ENCODE data around the gene ABLIM1.
A peak's percentile ranks its signal among the peaks of the same experiment; 100 is the strongest.

ABLIM1 gene

DNA sequence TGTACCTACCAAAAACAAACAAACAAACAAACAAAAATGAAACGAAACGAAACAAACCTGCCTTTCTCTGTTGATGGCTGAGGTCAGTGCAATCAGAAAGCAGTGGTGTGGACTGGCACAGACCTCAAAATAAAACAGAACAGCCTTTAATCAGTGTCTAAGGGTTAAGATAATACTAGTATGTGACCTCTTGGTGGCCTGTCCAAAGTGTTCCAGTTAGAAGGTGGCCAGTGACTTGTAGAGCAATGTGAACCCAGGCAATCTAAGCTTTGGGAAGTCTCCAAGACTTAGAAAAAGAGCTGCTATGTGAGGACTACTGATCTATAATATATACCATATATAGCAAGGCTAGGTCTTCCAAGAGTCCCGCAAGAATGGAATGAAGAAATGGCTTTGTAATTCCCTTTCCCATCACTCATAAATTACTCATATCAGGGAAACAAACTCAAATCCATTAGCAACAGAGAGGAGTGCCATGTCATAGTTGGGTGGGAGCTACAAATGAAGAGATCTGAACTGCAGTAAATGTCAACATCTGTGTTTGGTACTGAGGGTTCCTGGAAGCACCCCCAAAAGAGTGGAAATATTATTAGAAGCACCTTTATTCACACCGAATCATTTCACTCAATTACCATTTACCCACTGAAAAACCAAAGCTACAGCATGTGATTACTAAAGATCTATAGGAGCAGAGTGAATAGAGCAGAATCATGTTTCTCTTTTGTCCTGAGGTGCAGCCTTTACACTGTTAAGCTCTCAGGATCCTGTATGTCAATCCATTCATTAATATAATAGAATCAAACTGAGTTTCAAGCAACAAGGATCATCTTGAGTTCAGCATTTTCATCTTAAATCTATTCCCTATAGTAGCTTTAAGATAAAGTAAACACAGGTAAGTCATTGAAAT lies 28.0 kb downstream of the ABLIM1 start:
- TF ChIP-seq, protein P1, sequence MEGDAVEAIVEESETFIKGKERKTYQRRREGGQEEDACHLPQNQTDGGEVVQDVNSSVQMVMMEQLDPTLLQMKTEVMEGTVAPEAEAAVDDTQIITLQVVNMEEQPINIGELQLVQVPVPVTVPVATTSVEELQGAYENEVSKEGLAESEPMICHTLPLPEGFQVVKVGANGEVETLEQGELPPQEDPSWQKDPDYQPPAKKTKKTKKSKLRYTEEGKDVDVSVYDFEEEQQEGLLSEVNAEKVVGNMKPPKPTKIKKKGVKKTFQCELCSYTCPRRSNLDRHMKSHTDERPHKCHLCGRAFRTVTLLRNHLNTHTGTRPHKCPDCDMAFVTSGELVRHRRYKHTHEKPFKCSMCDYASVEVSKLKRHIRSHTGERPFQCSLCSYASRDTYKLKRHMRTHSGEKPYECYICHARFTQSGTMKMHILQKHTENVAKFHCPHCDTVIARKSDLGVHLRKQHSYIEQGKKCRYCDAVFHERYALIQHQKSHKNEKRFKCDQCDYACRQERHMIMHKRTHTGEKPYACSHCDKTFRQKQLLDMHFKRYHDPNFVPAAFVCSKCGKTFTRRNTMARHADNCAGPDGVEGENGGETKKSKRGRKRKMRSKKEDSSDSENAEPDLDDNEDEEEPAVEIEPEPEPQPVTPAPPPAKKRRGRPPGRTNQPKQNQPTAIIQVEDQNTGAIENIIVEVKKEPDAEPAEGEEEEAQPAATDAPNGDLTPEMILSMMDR (conservative IDR thresholded peaks at IDR 0.05), result no peak
- no peak for TF ChIP-seq ZFX (IDR thresholded peaks at IDR 0.05)
- no peak overlapping the region for H3K27ac ChIP-seq

GRCh38 chr10:114629083-114629823 lies 28.8 kb downstream of the ABLIM1 start:
- TF ChIP-seq, protein P1 (conservative IDR thresholded peaks at IDR 0.05), result no peak
- no peak for TF ChIP-seq ZFX (IDR thresholded peaks at IDR 0.05)
- no peak overlapping the region for H3K27ac ChIP-seq

DNA sequence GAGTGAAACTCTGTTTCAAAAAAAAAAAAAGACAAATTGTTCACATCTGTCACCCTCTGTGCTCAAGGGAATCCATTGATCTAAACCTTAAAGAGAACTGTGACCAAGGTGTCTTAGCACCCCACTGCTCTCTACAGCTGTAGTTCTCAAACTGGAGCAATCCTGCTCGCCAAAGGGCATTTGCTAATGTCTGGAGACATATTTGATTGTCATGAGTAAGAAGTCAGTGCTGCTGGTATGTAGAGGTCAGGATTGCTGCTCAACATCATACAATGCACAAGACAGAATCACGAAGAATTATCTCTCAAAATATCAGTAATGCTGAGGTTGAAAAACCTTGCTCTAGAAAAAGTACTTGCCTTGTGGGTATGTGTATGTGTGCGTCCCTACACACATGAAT lies 30.0 kb downstream of the ABLIM1 start:
- TF ChIP-seq, protein P1 (conservative IDR thresholded peaks at IDR 0.05), result no peak
- no peak for TF ChIP-seq ZFX (IDR thresholded peaks at IDR 0.05)
- no peak overlapping the region for H3K27ac ChIP-seq

- no peak for TF ChIP-seq ZFX (IDR thresholded peaks at IDR 0.05)
- TF ChIP-seq, protein P1 (conservative IDR thresholded peaks at IDR 0.05), result no peak
- no peak overlapping the region for H3K27ac ChIP-seq
These were observed 31.2 kb downstream of the ABLIM1 start for GRCh38 chr10:114626841-114627240.

- no peak overlapping the region for H3K27ac ChIP-seq
These were observed 32.9 kb downstream of the ABLIM1 start for GRCh38 chr10:114624951-114625780.

DNA sequence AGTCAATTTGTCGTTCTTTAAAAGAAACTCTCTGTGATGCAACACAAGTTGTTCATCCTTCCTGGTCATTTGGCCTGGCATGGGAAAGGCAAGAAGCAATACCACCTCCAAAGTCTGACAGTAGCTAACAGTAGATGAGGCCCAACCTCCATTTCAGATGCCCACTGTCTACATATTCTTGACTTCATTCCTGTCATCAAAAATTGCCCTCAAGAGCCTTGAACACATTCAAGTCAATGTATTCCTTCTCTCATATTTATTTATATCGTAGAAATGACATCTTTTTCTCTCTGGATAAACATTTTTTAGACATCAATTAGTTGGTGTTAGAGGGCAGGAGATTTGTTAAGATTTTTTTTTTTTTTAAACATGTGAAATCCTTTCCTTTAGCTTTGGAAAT lies 33.7 kb downstream of the ABLIM1 start:
- peak overlapping the region; percentile 1; the same call in 1 of the 2 replicates for H3K27ac ChIP-seq
- TF ChIP-seq, protein P1 (conservative IDR thresholded peaks at IDR 0.05), result no peak
- no peak for TF ChIP-seq ZFX (IDR thresholded peaks at IDR 0.05)

More at GRCh38 chr10:114624951-114625780, 32.9 kb downstream of the ABLIM1 start:
- TF ChIP-seq, protein P1 (conservative IDR thresholded peaks at IDR 0.05), result no peak
- TF ChIP-seq ZFX (IDR thresholded peaks at IDR 0.05), result no peak

Data from C4-2B (cell line).